SJSA1 (cell line): ENCODE measurements around the gene SORL1-AS1.
A peak's percentile ranks its signal among the peaks of the same experiment; 100 is the strongest.

Experiments used
- DNase-seq, 2 experiments: peaks; one replicate each; pipeline ENCODE4 v3.0.0-alpha.2; 2015 to 2020; ENCODE audit warnings: low spot score in 2 of 2, low read depth in 1 of 2
- H3K27ac ChIP-seq: fragments of 250-450 bp; sonication (Bioruptor Pico); 2 replicates; pipeline ENCODE4 v1.5.1; 2020; ENCODE audit warnings: mild to moderate bottlenecking, moderate library complexity
- H3K27me3 ChIP-seq: fragments of 250-450 bp; sonication (Bioruptor Pico); replicated peaks from 2 replicates; pipeline ENCODE4 v1.5.1; 2020; ENCODE audit warnings: mild to moderate bottlenecking, moderate library complexity
- H3K36me3 ChIP-seq: fragments of 250-450 bp; sonication (Bioruptor Pico); 2 replicates; pipeline ENCODE4 v1.5.1; 2020; ENCODE audit warnings: mild to moderate bottlenecking
- H3K4me1 ChIP-seq: fragments of 250-450 bp; sonication (Bioruptor Pico); replicated peaks from 2 replicates; pipeline ENCODE4 v1.6.1; 2021; ENCODE audit warnings: mild to moderate bottlenecking
- H3K4me3 ChIP-seq: fragments of 250-450 bp; sonication (Bioruptor Pico); 2 replicates; pipeline ENCODE4 v1.5.1; 2020; ENCODE audit warnings: mild to moderate bottlenecking
- H3K9me3 ChIP-seq: fragments of 250-450 bp; sonication (Bioruptor Pico); replicated peaks from 2 replicates; pipeline ENCODE4 v1.5.1; 2020; ENCODE audit warnings: mild to moderate bottlenecking

SORL1-AS1 gene

DNA sequence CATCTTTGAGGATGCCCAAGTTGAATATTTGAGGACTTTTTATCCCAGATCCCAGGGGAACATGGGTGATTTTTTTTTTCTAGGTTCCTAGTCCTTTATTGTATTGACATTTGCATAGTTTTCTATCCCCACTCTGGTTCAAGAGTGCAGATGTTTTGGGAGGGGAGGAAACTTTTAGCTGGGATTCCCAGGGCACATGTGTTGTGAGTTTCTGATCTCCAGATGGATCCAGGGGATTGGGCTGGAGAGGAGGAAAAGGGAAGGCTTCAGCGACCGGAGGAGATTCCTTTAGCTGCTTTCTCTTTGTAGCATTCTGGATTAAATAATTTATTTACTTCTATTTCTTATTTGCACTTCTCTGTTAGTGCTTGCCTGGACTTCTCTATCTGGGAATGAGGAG is 14.7 kb upstream of the SORL1-AS1 start:
- peaks cover 31% of the 10 kb centered on the region for H3K4me1 ChIP-seq
- no peaks in the 10 kb centered on the region for H3K36me3 ChIP-seq
- no peaks in the 10 kb centered on the region for H3K27me3 ChIP-seq
- H3K4me3 ChIP-seq, result no peak overlapping the region
- H3K9me3 ChIP-seq, result no peaks in the 10 kb centered on the region
- no peak for DNase-seq
- no peak overlapping the region for H3K27ac ChIP-seq

GRCh38 chr11:121466063-121466794 is 13.5 kb upstream of the SORL1-AS1 start:
- DNase-seq, result peak in 1 of 2 experiments; percentile 91
- H3K4me1 ChIP-seq, result peaks cover 31% of the 10 kb centered on the region
- no peaks in the 10 kb centered on the region for H3K36me3 ChIP-seq
- no peaks in the 10 kb centered on the region for H3K27me3 ChIP-seq
- no peaks in the 10 kb centered on the region for H3K9me3 ChIP-seq
- H3K27ac ChIP-seq, result no peak overlapping the region
- no peak overlapping the region for H3K4me3 ChIP-seq

DNA sequence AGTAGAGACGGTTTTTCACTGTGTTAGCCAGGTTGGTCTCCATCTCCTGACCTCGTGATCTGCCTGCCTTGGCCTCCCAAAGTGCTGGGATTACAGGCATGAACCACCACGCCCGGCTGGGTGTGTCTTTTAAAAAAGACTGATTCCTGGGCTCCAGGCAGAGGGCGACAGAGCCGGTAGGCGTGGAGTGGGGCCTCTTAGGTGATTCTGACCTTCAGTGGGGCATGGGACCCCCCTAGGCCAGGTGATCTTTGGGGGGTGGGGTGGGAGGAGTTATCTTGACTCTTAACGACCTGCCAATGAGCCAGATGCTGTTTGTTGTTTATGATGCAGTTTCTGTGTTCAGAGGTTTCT is 12.9 kb upstream of the SORL1-AS1 start:
- H3K27ac ChIP-seq, result no peak overlapping the region
- H3K4me3 ChIP-seq, result no peak overlapping the region

DNA sequence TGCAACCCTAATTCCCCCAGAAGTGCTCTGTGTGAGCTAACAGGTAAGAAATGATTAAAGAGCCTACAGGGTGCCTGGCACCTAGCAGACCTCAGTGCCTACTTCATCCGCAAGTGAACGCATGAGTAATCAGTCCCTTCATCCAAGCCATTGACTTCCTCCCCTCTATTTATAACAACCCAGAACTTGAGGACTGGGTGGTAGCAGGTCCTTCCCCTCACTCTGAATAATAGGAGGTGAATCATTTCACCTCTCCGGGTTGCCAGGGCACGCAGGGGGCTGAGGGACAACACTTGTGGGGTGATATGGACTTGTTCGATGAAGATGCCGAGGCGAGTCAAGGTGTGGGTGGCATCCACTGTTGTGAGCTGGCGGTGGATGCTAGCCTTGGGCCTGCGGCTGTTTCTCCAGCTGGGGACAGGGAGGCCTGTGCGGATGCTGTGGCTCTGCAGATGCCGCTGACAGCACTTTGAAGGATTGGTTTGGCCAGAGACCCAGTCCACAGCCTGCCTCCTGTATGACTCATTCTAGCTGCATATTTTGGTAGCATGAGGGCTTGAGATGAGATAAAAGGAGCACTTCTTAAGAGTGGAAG is 11.7 kb upstream of the SORL1-AS1 start:
- Histone ChIP-seq H3K27ac (no peak overlapping the region), H3K27me3 (no peaks in the 10 kb centered on the region), H3K4me1 (peaks cover 31% of the 10 kb centered on the region), H3K36me3 (no peaks in the 10 kb centered on the region), H3K9me3 (no peaks in the 10 kb centered on the region), H3K4me3 (no peak overlapping the region)
- peak; percentile 62 to 67 for DNase-seq

More for the DNA sequence above, 12.9 kb upstream of the SORL1-AS1 start:
- peaks cover 31% of the 10 kb centered on the region for H3K4me1 ChIP-seq
- H3K27me3 ChIP-seq, result no peaks in the 10 kb centered on the region
- no peaks in the 10 kb centered on the region for H3K36me3 ChIP-seq
- no peak for DNase-seq
- H3K9me3 ChIP-seq, result no peaks in the 10 kb centered on the region

- Histone ChIP-seq H3K9me3 (no peaks in the 10 kb centered on the region), H3K4me1 (peaks cover 31% of the 10 kb centered on the region), H3K4me3 (no peak overlapping the region), H3K27ac (no peak overlapping the region), H3K27me3 (no peaks in the 10 kb centered on the region), H3K36me3 (no peaks in the 10 kb centered on the region)
- no peak for DNase-seq
These were observed 11.0 kb upstream of the SORL1-AS1 start for GRCh38 chr11:121463689-121464335.

- peaks cover 26% of the 10 kb centered on the region for H3K4me1 ChIP-seq
- H3K9me3 ChIP-seq, result no peaks in the 10 kb centered on the region
- H3K27ac ChIP-seq, result no peak overlapping the region
- no peaks in the 10 kb centered on the region for H3K36me3 ChIP-seq
- H3K27me3 ChIP-seq, result no peaks in the 10 kb centered on the region
- DNase-seq, result no peak
- H3K4me3 ChIP-seq, result no peak overlapping the region
These were observed 9.1 kb upstream of the SORL1-AS1 start for GRCh38 chr11:121461843-121462242.

DNA sequence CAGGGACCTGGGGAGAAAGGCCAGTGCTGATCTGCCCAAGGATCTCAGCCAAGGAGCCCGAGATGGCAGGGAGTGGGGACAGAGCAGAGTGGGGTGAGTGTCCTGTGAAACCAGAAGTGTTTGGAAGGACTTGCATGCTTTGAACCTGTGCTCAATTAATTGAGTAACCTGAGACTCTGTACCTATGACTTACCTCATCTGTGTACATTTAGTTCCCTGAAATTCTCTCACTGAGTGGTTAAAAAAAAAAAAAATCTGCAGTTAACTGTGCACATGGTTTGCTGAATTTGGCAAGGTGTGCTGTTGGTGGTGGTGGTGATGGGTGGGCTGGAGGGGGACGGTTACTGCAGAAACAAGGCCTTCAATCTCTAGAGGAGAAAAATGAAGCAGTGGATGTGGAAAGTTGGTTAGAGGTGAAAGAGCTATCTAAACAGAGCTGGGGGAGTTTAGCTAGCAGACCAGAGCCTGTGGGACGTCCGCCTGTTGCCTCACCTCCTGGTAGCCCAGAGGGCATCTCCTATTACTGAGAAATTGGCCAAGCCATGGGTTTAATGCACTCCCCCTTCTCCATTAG is 8.3 kb upstream of the SORL1-AS1 start:
- Histone ChIP-seq H3K27me3 (no peaks in the 10 kb centered on the region), H3K9me3 (no peaks in the 10 kb centered on the region), H3K4me3 (no peak overlapping the region), H3K27ac (no peak overlapping the region), H3K4me1 (peaks cover 18% of the 10 kb centered on the region), H3K36me3 (no peaks in the 10 kb centered on the region)
- DNase-seq, result no peak

GRCh38 chr11:121459413-121460017 is 6.7 kb upstream of the SORL1-AS1 start:
- DNase-seq, result no peak
- no peaks in the 10 kb centered on the region for H3K36me3 ChIP-seq
- H3K4me3 ChIP-seq, result no peak overlapping the region
- no peak overlapping the region for H3K27ac ChIP-seq
- no peaks in the 10 kb centered on the region for H3K27me3 ChIP-seq
- peaks cover 6% of the 10 kb centered on the region for H3K4me1 ChIP-seq
- no peaks in the 10 kb centered on the region for H3K9me3 ChIP-seq

DNA sequence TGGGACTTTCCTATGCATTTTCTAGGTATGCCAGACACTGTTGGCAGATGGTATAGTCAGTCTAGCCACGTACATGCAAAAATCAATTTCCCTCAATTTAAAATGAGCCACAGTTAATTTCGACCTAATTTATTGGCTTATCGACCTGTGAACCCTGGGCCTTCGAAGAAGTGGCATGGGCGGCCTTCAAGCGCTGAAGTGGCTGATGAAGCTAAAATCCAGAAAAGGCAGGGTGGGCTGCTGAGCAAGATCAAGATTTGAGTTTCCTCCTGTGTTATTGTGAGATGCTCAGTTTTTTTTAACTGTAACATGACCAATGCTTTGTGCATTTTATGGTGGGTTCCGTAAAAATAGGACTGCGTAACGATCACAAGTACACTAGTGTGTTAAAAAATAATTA is 5.8 kb upstream of the SORL1-AS1 start:
- no peaks in the 10 kb centered on the region for H3K36me3 ChIP-seq
- no peaks in the 10 kb centered on the region for H3K4me1 ChIP-seq

DNA sequence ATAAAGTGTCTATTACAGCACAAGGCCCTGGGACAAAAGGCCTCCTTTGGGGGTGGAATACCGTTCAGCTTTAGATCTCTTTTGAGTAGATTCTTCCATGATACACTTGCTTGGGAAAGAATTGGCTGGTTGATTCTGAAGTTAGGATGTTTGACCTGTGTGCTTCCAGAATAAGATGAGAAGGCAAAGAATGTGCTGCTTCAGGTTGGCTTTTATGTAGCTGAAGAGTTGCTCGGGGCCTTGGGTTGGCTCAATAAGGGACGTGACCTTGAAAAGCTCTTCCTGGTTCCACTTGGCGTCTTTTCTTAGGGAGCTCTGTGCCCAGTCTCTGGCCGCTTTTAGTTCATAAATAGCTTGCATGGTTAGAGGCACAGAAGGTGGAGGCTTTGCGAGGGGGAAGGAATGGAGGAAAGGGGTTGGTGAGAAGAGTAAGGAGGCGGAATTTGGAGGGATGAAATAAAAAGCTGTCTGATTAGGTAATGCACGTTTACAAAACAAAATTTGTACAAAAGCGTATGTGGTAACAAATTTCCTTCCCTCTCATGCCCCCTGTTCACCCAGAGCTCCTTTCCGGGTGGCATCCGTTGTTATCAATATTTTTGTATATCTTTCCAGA is 4.2 kb upstream of the SORL1-AS1 start:
- H3K27me3 ChIP-seq, result peaks cover 7% of the 10 kb centered on the region; the same call in 1 of the 2 replicates
- no peaks in the 10 kb centered on the region for H3K9me3 ChIP-seq
- H3K36me3 ChIP-seq, result no peaks in the 10 kb centered on the region
- H3K4me3 ChIP-seq, result no peak overlapping the region
- no peak for DNase-seq
- 0 out of 2 replicates have a peak, but pooled peaks cover 2% of the 10 kb centered on the region for H3K4me1 ChIP-seq
- no peak overlapping the region for H3K27ac ChIP-seq

More for the DNA sequence above, 5.8 kb upstream of the SORL1-AS1 start:
- Histone ChIP-seq H3K9me3 (no peaks in the 10 kb centered on the region), H3K27me3 (no peaks in the 10 kb centered on the region), H3K27ac (no peak overlapping the region), H3K4me3 (no peak overlapping the region)
- no peak for DNase-seq

GRCh38 chr11:121456151-121456550 is 3.4 kb upstream of the SORL1-AS1 start:
- H3K4me3 ChIP-seq, result no peak overlapping the region
- 0 out of 2 replicates have a peak, but pooled peaks cover 2% of the 10 kb centered on the region for H3K4me1 ChIP-seq
- H3K36me3 ChIP-seq, result no peaks in the 10 kb centered on the region
- no peak overlapping the region for H3K27ac ChIP-seq
- peaks cover 13% of the 10 kb centered on the region; the same call in 1 of the 2 replicates for H3K27me3 ChIP-seq
- no peak for DNase-seq
- no peaks in the 10 kb centered on the region for H3K9me3 ChIP-seq

DNA sequence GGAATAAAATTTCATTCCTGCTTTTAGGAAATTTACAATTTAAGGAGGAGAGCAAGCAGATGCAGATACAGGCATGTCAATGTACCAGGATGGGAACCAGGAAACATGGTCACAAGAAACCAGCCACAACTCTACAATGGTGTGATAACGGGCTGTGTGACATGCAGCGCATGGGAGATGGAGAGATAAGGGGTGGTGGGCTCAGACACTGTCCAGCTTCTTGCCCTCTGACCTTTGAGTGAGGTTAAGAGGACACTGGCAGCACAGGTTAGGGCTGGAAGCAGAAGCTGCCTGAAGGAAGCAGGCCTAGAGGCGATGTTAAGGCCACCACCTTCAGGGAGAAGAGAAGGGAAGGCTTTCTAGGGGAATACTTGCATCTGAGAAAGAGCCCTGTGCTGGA is 2.3 kb upstream of the SORL1-AS1 start:
- Histone ChIP-seq H3K36me3 (no peaks in the 10 kb centered on the region), H3K9me3 (no peaks in the 10 kb centered on the region), H3K27me3 (peaks cover 13% of the 10 kb centered on the region; the same call in 1 of the 2 replicates), H3K4me1 (0 out of 2 replicates have a peak, but pooled peaks cover 2% of the 10 kb centered on the region), H3K4me3 (no peak overlapping the region), H3K27ac (no peak overlapping the region)
- DNase-seq, result no peak

DNA sequence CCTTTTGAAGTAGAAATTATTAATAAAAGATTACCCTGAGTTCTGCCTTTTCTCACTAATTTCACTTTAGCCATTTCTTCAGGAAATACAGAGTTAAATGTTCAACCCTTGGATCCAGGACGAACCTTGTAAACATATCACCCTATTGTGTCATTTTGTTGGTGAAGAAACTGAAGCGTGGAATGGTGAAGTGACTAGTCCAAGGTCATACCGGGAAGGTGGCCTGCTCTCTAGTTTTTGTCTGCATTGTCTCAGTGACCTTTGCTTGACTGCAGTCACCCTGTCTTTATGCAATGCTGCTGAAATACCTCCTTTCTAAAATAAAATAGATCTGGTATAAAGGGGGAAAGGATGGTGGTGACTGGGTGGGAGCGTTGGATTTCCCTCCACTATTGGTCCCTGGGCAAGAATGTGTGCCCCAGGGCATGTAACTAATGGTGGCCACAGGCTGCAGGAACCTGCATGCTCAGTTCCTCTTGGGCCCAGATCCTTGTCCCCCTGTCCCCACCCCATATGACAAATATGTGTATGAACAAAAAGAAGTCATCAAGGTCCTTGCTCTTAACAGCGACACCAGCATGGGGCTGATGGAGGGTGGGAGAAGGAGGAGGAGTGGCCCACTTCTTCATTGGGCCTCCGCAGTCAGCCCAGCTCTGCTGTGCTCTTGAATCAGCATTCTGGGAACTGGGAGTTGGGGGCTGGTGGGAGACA is 977 bp upstream of the SORL1-AS1 start:
- DNase-seq, result no peak
- Histone ChIP-seq H3K4me3 (no peak overlapping the region), H3K9me3 (no peaks in the 10 kb centered on the region), H3K4me1 (0 out of 2 replicates have a peak, but pooled peaks cover 2% of the 10 kb centered on the region), H3K27me3 (peaks cover 13% of the 10 kb centered on the region; the same call in 1 of the 2 replicates), H3K36me3 (no peaks in the 10 kb centered on the region), H3K27ac (no peak overlapping the region)
